H1 (cell line): ENCODE results near the gene ZNF566.

Experiments used
- ATF3 ChIP-seq: IDR thresholded peaks from 2 replicates; pipeline ENCODE4 v1.6.1; 2011; ENCODE audit warnings: low read depth, mild to moderate bottlenecking, low read length; ENCODE audit not compliant: insufficient read depth
- POLR2AphosphoS5 ChIP-seq: IDR thresholded peaks from 2 replicates; pipeline ENCODE4 v1.6.1; 2011; ENCODE audit warnings: low read depth, low read length

GRCh38 chr19:36526581-36526980 lies 37.2 kb upstream of the ZNF566 start:
- TF ChIP-seq POLR2AphosphoS5 (no peak), ATF3 (no peak)
